ENCODE data around the gene ISYNA1. TPM values are rescaled to one million over a fixed set of nuclear protein-coding genes. Genes with fewer than 3 reads are reported as not detected.

Gene ISYNA1
- total and polyA plus RNA-seq, 10 of the 15 experiments (the other 5 are each of a cell fraction or from before 2014, with no cell fraction given), result 1.9 to 37.0 (median 9.1) TPM

GRCh38 chr19:18442941-18443340 lies 5.0 kb upstream of the ISYNA1 start:
- Histone ChIP-seq H3K27ac (ENCODE audit: control insufficient read depth, insufficient read depth) (no peak overlapping the region), H3K27me3 (replicated peaks in 1 of 2; ENCODE audit: control insufficient read depth in 2 of 2, insufficient read depth in 2 of 2, low read length in 1 of 2) (no peaks in the 10 kb centered on the region), H3K4me3 (no peak overlapping the region), H3K4me1 (ENCODE audit: control insufficient read depth, insufficient read depth, low read length) (peaks cover 3% of the 10 kb centered on the region; the same call in 1 of the 2 replicates), H3K4me2 (ENCODE audit: control insufficient read depth, insufficient read depth) (no peak overlapping the region), H3K9me3 (replicated peaks; ENCODE audit: control insufficient read depth, insufficient read depth, low read length) (no peaks in the 10 kb centered on the region), H3K36me3 (ENCODE audit: control insufficient read depth in 2 of 2, insufficient read depth in 2 of 2, low read length in 1 of 2) (peaks cover 4 to 25% of the 10 kb centered on the region in 2 experiments; a peak in 3 of 4 replicates), H3K79me2 (ENCODE audit: control insufficient read depth, insufficient read depth, low read length) (no peaks in the 10 kb centered on the region), H2AFZ (ENCODE audit: control insufficient read depth, low read depth, low read length) (no peak overlapping the region), H3K9ac (ENCODE audit: control insufficient read depth, insufficient read depth, low read length) (no peak overlapping the region), H4K20me1 (ENCODE audit: control insufficient read depth, insufficient read depth) (no peaks in the 10 kb centered on the region; the same call in 1 of the 2 replicates)
- RAD21 ChIA-PET (ENCODE audit: unreplicated experiment), result no interaction called here
- SMC1A ChIA-PET (ENCODE audit: uncharacterized antibody, unreplicated experiment), result no interaction called here
- CTCF ChIA-PET, result interaction anchor here (0.9 to 1.0 kb wide), 2 partner anchors 8 to 240 kb away, joined by 3 to 7 read pairs; partner anchors contain the start of gene CRTC1
- in situ Hi-C loops (cut with MboI) (no loop called here), intact Hi-C loops (cut with micrococcal nuclease; ENCODE audit: unreplicated experiment) (no loop called here)
- ATAC-seq, result no peak
- no TSS peak for BruUV-seq (replicated peaks)
- TF ChIP-seq HDAC2 (IDR thresholded peaks at IDR 0.05), result no peak
- TF ChIP-seq HSF1 (IDR thresholded peaks at IDR 0.05; ENCODE audit: low read depth, low read length), result no peak
- TF ChIP-seq ESRRA (IDR thresholded peaks at IDR 0.05; ENCODE audit: low read length), result no peak
- TF ChIP-seq ZNF687 (IDR thresholded peaks at IDR 0.05), result no peak
- TF ChIP-seq BACH1 (IDR thresholded peaks at IDR 0.05; ENCODE audit: borderline replicate concordance), result no peak
- no peak for DNase-seq (ENCODE audit: low read depth, low spot score)
- WGBS (ENCODE audit: insufficient coverage, insufficient replicate concordance, low lambda C conversion rate, missing lambda C conversion rate), result 93% methylated on average over 12 of the region's 12 CpGs
- POLR2A ChIA-PET, result no interaction called here
- no peak for FAIRE-seq
